ENCODE data around the gene TNNT3.

Gene TNNT3

GRCh38 chr11:1975185-1975584 lies 55.7 kb downstream of the TNNT3 start:
- H3K4me3 ChIP-seq (ENCODE audit: control insufficient read depth, low read depth, low read length) = no peak overlapping the region
- no peak for DNase-seq (ENCODE audit: low read depth)
- TF ChIP-seq CTCF (conservative IDR thresholded peaks at IDR 0.05; ENCODE audit: control insufficient read depth, insufficient read depth, low read depth, low read length) = no peak

GRCh38 chr11:1978720-1979473 lies 59.4 kb downstream of the TNNT3 start:
- H3K4me3 ChIP-seq (ENCODE audit: control insufficient read depth, low read depth, low read length) = no peak overlapping the region
- no peak for DNase-seq (ENCODE audit: low read depth)
- no peak for TF ChIP-seq CTCF (conservative IDR thresholded peaks at IDR 0.05; ENCODE audit: control insufficient read depth, insufficient read depth, low read depth, low read length)

GRCh38 chr11:1979607-1980006 lies 60.1 kb downstream of the TNNT3 start:
- no peak for DNase-seq (ENCODE audit: low read depth)
- TF ChIP-seq CTCF (conservative IDR thresholded peaks at IDR 0.05; ENCODE audit: control insufficient read depth, insufficient read depth, low read depth, low read length) = no peak
- no peak overlapping the region for H3K4me3 ChIP-seq (ENCODE audit: control insufficient read depth, low read depth, low read length)

- DNase-seq (ENCODE audit: low read depth) = no peak
- no peak for TF ChIP-seq CTCF (conservative IDR thresholded peaks at IDR 0.05; ENCODE audit: control insufficient read depth, insufficient read depth, low read depth, low read length)
- H3K4me3 ChIP-seq (ENCODE audit: control insufficient read depth, low read depth, low read length) = no peak overlapping the region
Measured at GRCh38 chr11:1982873-1983600, 63.5 kb downstream of the TNNT3 start.

GRCh38 chr11:1983601-1983961 lies 64.1 kb downstream of the TNNT3 start:
- DNase-seq (ENCODE audit: low read depth) = no peak
- H3K4me3 ChIP-seq (ENCODE audit: control insufficient read depth, low read depth, low read length) = no peak overlapping the region
- TF ChIP-seq CTCF (conservative IDR thresholded peaks at IDR 0.05; ENCODE audit: control insufficient read depth, insufficient read depth, low read depth, low read length) = no peak

- no peak overlapping the region for H3K4me3 ChIP-seq (ENCODE audit: control insufficient read depth, low read depth, low read length)
- no peak for TF ChIP-seq CTCF (conservative IDR thresholded peaks at IDR 0.05; ENCODE audit: control insufficient read depth, insufficient read depth, low read depth, low read length)
- DNase-seq (ENCODE audit: low read depth) = no peak
Measured at GRCh38 chr11:1987024-1987423, 67.5 kb downstream of the TNNT3 start.
